ENCODE measurements around the gene TRIO.
"Not testable (repeated sequence)": the region's sequence is repeated elsewhere in the genome, so short reads cannot be mapped to it uniquely, and the experiment has no call there.

Gene TRIO

DNA sequence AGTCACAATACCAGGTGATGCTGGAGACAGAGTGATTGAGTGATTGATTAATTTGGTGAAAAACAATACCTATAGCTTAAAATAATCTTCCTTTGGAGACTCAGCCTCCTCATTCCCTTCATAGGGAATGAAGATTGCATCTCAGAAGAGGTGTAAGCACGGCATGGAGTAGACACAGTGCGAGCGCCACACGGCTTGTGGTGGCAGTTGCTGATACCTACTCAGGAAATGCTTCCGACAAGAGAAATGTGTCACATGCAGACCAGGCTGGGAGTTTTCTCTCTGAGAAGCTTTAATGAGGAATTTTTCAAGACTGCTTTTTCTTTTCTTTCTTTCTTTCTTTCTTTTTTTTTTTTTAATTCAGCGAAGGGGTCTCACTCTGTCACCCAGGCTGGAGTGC, 226.6 kb downstream of the TRIO start:
- peak in 35 of 42 donors; percentile 20 to 83 (median 56) for DNase-seq
- intact Hi-C loops (cut with DNase I): loop anchor here (10.0 kb wide), 1 partner anchor 285 kb away; no protein-coding TSS in a partner anchor

GRCh38 chr5:14370386-14370785, 227.2 kb downstream of the TRIO start:
- intact Hi-C loops (cut with DNase I): no loop called here
- DNase-seq: no peak

GRCh38 chr5:14373685-14374084, 230.5 kb downstream of the TRIO start:
- intact Hi-C loops (cut with DNase I): no loop called here
- DNase-seq: no peak

- intact Hi-C loops (cut with DNase I): no loop called here
- no peak for DNase-seq
Observed at GRCh38 chr5:14374100-14374499, 231.0 kb downstream of the TRIO start.

DNA sequence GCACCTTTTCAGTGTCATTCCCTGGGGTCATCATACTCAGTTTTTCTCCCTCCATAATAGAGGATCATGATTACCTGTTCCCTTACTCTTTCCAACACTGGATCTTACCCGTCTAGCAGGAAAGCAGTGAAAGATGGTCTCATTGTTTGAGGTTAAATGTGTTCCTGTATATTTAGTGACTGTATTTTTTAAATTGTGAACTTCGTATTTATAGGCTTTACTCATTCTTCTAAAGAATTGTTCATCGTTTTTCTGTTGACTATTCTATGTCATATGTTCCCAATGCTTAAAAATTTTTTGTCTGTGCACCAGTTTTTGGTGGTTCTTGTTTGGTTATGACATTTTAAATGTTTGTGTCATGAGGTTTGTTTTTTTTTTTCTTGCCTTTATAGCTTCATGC, 233.6 kb downstream of the TRIO start:
- intact Hi-C loops (cut with DNase I): no loop called here

DNA sequence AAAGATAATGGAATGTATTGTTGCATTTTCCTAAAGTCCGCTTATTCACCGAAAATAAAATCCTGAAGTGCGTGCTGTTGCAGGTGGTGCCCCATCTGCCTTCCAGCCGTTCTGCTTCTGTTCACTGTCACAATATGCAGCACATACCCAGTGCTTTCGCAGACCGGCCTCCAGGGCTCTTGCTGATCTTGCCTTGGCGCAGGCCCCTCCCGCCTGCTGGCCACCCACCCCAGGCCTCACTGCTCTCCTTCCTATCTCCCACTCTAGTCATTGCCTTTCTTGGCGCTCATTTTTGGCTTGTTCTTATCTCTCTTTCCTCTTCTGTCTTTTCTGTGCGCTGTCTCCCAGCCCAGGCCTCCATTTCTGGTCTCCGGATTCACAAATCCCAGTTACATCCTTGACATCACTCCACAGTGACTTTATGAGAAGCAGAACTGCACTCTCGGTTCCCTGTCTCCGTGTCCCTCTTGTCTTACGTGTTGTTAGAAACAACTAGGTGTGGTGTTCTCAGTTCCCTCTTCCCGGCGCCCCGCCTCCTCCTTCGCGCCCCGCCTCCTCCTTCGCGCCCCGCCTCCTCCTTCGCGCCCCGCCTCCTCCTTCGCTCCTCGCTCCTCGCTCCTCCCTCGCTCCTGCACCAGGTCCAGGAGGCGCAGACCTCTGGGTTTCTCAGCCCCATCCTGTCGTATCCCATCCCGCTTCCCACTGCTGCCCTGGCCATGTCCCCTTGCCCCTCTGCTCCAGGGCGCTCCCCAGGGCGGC, 236.8 kb downstream of the TRIO start:
- DNase-seq: no peak
- intact Hi-C loops (cut with DNase I): no loop called here

More for the DNA sequence above, 233.6 kb downstream of the TRIO start:
- no peak for DNase-seq

GRCh38 chr5:14380712-14381111, 237.6 kb downstream of the TRIO start:
- intact Hi-C loops (cut with DNase I): no loop called here
- DNase-seq: no peak

DNA sequence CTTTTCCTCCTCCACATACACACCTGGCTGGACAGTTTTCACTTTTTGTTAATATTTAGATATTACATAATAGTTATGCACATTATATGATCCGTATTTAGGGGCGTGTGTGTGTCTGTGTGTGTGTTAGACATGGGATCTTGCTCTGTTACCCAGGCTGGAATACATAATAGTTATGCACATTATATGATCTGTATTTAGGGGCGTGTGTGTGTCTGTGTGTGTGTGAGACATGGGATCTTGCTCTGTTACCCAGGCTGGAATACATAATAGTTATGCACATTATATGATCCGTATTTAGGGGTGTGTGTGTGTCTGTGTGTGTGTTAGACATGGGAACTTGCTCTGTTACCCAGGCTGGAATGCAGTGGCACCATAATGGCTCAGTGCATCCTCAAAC, 239.5 kb downstream of the TRIO start:
- intact Hi-C loops (cut with DNase I): no loop called here
- DNase-seq: no peak

- no peak for DNase-seq
- intact Hi-C loops (cut with DNase I): no loop called here
Observed at GRCh38 chr5:14383923-14384322, 240.8 kb downstream of the TRIO start.

DNA sequence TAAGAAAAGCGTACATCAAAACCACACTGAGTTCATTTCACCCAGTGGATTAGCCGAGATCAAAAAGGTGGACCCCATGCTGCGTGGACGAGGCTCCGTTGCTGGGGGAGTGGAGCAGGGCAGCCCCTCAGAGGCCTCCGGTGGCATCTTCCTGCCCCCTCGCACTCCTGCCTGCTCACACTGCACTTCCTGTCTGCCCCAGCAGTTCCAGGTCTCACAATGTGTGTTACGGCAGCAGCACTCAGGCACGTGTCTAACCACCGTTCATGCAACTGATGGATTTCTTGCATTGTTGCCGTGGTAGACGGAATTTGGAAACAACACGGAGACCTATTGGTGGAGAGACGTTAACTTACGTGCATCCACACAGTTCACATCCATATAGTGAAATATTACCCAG, 241.9 kb downstream of the TRIO start:
- no peak for DNase-seq
- intact Hi-C loops (cut with DNase I): no loop called here

DNA sequence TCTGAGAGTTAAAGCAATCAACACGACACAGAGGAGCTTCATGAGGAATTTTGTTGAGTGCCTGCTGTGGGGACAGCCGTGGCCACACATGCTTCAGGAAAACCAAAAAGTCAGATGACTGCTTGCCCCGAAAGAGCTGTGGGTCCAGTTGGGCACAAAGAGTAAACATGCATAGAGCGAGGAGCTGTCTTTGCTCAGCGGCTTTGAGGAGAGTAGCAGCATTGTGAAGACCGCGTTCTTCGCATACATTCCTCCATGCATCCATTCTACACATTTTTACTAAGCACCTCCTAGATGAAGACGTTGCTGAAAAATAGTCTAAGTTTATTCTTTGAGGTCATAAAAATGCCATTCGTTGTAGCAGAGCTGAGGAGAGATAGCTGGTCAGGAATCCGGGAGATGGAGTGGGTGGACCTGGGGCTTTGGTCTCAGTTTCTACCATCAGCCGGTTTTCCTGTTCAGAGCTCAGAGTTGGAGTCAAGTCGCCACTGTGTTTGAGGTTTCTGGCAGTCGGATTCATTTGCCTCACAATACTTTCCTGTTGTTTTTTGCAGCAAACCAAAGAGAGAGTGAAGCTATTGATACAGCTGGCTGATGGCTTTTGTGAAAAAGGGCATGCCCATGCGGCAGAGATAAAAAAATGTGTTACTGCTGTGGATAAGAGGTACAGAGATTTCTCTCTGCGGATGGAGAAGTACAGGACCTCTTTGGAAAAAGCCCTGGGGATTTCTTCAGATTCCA, 243.9 kb downstream of the TRIO start:
- intact Hi-C loops (cut with DNase I): no loop called here
- DNase-seq: peak in 5 of 42 donors; percentile 13 to 43 (median 20)

GRCh38 chr5:14388741-14389140, 245.6 kb downstream of the TRIO start:
- no peak for DNase-seq
- intact Hi-C loops (cut with DNase I): no loop called here

DNA sequence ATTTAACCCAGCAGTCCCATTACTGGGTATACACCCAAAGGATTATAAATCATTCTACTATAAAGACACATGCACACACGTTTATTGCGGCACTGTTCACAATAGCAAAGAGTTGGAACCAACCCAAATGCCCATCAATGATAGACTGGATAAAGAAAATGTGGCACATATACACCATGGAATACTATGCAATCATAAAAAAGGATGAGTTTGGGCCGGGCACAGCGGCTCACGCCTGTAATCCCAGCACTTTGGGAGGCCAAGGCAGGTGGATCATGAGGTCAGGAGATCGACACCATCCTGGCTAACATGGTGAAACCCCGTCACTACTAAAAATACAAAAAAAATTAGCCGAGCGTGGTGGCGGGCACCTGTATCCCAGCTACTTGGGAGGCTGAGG, 249.4 kb downstream of the TRIO start:
- intact Hi-C loops (cut with DNase I); DNase-seq: not testable (repeated sequence)

GRCh38 chr5:14394365-14394764, 251.2 kb downstream of the TRIO start:
- no peak for DNase-seq
- intact Hi-C loops (cut with DNase I): no loop called here

DNA sequence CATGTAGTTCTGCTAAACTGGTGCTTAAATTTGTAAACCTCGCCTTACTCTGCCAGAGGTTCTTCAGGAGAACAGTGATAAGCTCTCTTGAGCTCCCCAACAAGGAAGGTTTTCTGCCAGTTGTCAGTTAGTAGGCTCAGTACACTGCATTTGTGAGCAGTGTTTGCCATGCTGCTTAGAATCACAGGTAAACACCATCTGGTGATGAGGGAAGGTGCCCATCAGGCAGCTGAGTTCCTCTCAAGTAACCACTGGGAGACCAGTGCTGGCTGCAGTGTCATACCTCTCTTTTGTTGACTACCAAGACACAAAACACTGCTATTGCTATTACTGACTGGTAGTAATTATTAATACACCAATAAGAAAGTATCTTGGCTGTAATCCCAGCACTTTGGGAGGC, 252.3 kb downstream of the TRIO start:
- no peak for DNase-seq
- intact Hi-C loops (cut with DNase I): no loop called here

DNA sequence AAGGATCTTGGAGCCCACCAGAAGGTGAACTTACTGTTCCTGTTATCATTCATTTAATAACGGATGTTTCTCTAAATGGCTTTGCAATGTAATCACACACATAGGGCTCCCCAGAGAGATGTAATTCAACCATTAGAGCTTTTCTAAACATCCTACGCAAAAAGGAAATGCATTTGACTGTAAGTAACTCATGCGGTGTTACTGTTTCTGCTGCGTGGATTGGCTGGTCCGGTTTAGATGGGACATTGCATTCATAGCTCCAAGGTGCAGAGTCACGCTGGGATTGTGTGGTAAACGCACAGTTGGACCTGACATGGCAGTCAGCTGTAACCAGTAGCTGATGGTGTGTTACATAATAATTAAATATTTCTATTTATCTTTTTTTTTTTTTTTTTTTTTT, 252.9 kb downstream of the TRIO start:
- intact Hi-C loops (cut with DNase I): no loop called here
- DNase-seq: peak in 1 of 42 donors; percentile 32

DNA sequence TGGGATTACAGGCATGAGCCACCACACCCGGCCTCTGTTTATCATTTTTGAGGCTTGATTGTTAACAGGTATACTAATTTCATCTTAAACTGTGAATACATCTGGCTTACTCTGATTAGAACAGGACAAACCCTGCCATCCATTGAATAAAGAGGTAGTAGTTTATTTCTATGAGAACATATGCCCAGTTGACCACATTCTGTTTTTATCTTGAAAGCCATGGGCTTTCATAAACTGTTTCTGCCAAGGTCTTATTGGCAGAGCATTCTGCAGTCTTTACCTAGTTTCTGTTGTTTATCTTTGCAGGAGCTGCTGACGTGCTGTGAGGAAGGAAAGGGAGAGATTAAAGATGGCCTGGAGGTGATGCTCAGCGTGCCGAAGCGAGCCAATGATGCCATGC, 253.6 kb downstream of the TRIO start:
- intact Hi-C loops (cut with DNase I): no loop called here
- no peak for DNase-seq

DNA sequence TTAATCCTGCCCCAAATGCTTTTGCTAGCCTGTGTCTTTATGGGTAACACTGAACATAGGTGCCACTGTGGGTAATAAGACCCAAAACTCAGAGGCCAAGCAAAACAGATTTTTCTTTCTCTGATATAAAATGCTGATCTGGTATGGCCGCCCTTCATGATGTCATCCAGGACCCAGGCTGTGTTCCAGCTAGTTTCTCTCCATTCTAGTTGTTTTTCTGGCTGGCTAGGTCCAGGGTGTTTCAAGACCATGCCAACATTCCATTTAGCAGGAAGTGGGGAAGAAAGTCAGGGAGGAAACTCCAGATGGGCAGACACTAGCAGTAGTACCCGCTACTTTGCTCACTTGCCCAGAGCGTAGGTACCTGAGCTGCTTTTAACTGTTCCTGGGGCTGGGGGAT, 254.6 kb downstream of the TRIO start:
- intact Hi-C loops (cut with DNase I): no loop called here
- DNase-seq: no peak

- peak in 6 of 42 donors; percentile 32 to 70 (median 40) for DNase-seq
- intact Hi-C loops (cut with DNase I): no loop called here
Observed at GRCh38 chr5:14399054-14399692, 256.0 kb downstream of the TRIO start.

GRCh38 chr5:14400085-14400484, 256.9 kb downstream of the TRIO start:
- no peak for DNase-seq
- intact Hi-C loops (cut with DNase I): no loop called here
